Measurements from ENCODE around the gene TBC1D26. TPM values are rescaled to one million over a fixed set of nuclear protein-coding genes. Genes with fewer than 3 reads are reported as not detected.
"Not testable (repeated sequence)": the region's sequence is repeated elsewhere in the genome, so short reads cannot be mapped to it uniquely, and the experiment has no call there.

TBC1D26 gene
- total RNA-seq, 1 donor: 0.10 TPM

DNA sequence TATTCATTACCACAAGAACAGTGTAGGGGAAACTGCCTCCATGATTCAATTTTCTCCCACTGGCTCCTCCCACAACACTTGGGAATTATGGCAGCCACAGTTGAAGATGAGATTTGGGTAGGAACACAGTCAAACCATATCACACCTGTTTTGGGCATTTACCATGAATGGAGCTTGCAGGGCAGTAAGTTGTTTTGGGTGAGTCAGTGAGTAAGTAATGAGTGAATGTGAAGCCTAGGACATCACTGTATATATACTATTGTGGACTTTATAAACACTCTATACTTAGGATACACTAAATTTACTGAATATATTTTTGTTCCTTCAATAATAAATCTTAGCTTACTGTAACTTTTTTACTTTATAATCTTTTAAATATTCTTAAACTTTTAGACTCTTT lies 48.1 kb downstream of the TBC1D26 start:
- Histone ChIP-seq H3K27me3 (ENCODE audit: insufficient read depth, low read length) (peaks cover 20% of the 10 kb centered on the region), H3K4me3 (ENCODE audit: low read length) (no peak overlapping the region), H3K9me3 (ENCODE audit: low read depth, low read length) (peaks cover 6% of the 10 kb centered on the region), H3K4me1 (ENCODE audit: insufficient read depth, low read length) (peaks cover 7% of the 10 kb centered on the region)

DNA sequence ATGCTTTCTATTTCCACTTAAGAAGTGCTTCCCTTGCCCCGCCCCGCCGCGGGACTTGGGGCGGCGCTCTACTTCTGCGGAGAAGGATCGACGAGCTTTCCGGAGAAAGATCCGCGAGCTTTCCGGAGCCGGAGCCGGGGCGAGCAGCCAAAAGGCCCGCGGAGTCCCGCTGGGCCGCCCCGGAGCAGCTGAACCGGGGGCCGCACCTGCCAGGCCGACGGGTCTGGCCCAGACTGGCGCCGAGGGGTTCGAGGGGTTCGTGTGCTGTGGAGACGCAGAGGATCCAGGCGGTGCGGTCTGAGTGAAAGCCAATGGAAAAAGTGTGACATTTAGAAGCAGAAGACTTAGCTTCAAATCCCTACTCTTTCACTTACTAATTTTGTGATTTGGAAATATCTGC lies 50.8 kb downstream of the TBC1D26 start:
- H3K4me3 ChIP-seq (ENCODE audit: low read length): no peak overlapping the region
- H3K27me3 ChIP-seq (ENCODE audit: insufficient read depth, low read length): peaks cover 20% of the 10 kb centered on the region
- H3K4me1 ChIP-seq (ENCODE audit: insufficient read depth, low read length): peaks cover 7% of the 10 kb centered on the region
- H3K9me3 ChIP-seq (ENCODE audit: low read depth, low read length): no peaks in the 10 kb centered on the region

DNA sequence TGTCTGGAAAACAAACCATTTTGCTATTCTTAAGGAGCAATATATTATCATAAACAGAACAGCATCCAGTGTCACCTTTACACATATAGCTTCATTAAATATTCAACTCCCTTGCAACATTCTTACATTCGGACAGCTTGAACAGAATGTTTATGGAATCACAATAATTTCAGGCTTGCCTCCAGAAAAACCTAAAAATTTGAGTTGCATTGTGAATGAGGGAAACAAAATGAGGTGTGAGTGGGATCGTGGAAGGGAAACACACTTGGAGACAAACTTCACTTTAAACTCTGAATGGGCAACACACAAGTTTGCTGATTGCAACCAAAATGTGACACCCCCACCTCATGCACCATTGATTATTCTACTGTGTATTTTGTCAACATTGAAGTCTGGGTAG lies 51.4 kb downstream of the TBC1D26 start:
- no peaks in the 10 kb centered on the region for H3K9me3 ChIP-seq (ENCODE audit: low read depth, low read length)
- peaks cover 7% of the 10 kb centered on the region for H3K4me1 ChIP-seq (ENCODE audit: insufficient read depth, low read length)
- no peak overlapping the region for H3K4me3 ChIP-seq (ENCODE audit: low read length)
- H3K27me3 ChIP-seq (ENCODE audit: insufficient read depth, low read length): peaks cover 20% of the 10 kb centered on the region

DNA sequence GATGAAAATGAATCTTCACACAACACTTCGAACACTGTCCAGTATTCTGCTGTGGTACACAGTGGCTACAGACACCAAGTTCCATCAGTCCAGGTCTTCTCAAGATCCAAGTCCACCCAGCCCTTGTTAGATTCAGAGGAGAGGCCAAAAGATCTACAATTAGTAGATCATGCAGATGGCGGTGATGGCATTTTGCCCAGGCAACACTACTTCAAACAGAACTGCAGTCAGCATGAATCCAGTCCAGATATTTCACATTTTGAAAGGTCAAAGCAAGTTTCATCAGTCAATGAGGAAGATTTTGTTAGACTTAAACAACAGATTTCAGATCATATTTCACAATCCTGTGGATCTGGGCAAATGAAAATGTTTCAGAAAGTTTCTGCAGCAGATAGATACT lies 52.3 kb downstream of the TBC1D26 start:
- peaks cover 20% of the 10 kb centered on the region for H3K27me3 ChIP-seq (ENCODE audit: insufficient read depth, low read length)
- H3K9me3 ChIP-seq (ENCODE audit: low read depth, low read length); H3K4me3 ChIP-seq (ENCODE audit: low read length): not testable (repeated sequence)

DNA sequence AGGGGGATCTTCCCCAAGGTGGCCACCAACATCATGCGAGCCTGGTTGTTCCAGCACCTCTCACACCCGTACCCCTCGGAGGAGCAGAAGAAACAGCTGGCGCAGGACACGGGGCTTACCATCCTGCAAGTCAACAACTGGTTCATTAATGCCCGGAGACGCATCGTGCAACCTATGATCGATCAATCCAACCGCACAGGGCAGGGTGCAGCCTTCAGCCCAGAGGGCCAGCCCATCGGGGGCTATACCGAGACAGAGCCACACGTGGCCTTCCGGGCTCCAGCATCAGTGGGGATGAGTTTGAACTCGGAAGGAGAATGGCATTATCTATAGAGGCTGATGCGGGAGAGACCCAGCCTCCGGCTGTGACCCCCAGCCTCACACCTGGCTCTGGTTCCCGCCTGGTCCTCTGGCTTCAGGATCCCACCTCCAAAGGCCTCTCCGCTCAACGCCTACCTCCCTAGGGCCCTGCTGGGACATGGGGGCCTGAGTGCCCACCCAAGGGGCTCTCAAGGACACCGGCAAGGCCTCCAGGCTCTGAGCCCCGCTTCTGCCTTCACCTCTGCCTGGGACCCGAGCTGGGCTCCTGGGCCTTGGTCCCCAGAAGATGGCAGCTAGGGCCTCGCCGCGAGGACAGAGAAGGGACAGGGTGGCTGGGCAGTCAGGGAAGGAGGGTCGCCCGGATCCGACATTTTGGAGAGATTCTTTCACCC lies 55.4 kb downstream of the TBC1D26 start:
- not testable (repeated sequence) for H3K4me1 ChIP-seq (ENCODE audit: insufficient read depth, low read length); H3K4me3 ChIP-seq (ENCODE audit: low read length); H3K9me3 ChIP-seq (ENCODE audit: low read depth, low read length)
- peaks cover 11% of the 10 kb centered on the region for H3K27me3 ChIP-seq (ENCODE audit: insufficient read depth, low read length)

More for the DNA sequence above, 52.3 kb downstream of the TBC1D26 start:
- not testable (repeated sequence) for H3K4me1 ChIP-seq (ENCODE audit: insufficient read depth, low read length)

DNA sequence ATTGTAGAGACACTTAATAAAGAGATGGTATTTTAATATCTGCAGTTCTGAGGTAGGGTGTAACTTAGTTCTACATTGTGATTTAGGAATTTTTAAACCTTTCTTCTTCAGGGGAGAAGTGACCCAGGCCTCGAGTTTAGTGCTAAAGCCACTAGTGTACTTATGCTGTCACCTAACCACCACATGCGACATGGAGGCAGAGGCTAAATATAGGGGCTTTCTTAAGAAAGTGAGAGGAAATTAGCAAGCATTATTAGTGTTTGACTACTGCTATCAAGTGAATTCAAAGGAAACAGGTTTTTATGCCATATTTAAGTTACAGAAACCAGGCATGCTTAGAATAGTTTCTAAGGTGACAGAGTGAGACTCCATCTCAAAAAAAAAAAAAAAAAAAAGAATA lies 56.3 kb downstream of the TBC1D26 start:
- not testable (repeated sequence) for H3K4me1 ChIP-seq (ENCODE audit: insufficient read depth, low read length); H3K4me3 ChIP-seq (ENCODE audit: low read length); H3K27me3 ChIP-seq (ENCODE audit: insufficient read depth, low read length); H3K9me3 ChIP-seq (ENCODE audit: low read depth, low read length)

Other genes starting within 250 kb of the TBC1D26 start
- gene TVP23C, start 168.8 kb upstream of the TBC1D26 start, total RNA-seq: 24.2 TPM
- 0.21 TPM for gene FBXW10B, start 112.6 kb upstream of the TBC1D26 start, total RNA-seq
- 5.5 TPM for gene TRIM16, start 48.0 kb upstream of the TBC1D26 start, total RNA-seq
- gene ZNF286A, start 32.5 kb upstream of the TBC1D26 start, total RNA-seq: 18.6 TPM
- gene ADORA2B, start 212.8 kb downstream of the TBC1D26 start, total RNA-seq: 2.2 TPM